NCI-H2107 treated with DMSO at 0.1 percent for 48 hours (cell line): ENCODE results near the gene RAP1GAP2.
"Not testable (repeated sequence)": the region's sequence is repeated elsewhere in the genome, so short reads cannot be mapped to it uniquely, and the experiment has no call there.

ENCODE experiments used
- DNase-seq: peaks from one replicate; lab custom pipeline; 2025; ENCODE audit not compliant: unreplicated experiment; lab: John Stamatoyannopoulos, UW

The RAP1GAP2 gene

DNA sequence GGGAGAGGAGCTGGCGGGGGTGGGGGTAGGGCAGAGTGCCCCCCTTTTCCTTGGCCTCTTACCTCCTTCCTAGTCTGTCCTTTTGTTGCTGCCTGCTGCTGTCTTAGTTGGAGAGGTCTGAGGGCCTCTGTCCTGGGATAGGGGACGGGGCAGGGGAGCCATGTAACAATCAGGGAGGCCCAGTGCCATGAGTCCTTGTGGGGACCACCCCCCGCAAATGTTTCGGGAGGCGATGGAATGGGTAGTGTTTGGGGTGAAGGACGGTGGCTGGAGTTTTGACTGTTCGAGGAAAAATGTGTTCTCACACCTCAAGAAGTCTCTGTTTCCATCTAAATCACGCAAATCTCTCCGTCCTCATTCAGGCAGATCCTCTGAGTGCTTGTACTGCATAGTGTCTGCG, 168.1 kb downstream of the RAP1GAP2 start:
- no peak for DNase-seq

DNA sequence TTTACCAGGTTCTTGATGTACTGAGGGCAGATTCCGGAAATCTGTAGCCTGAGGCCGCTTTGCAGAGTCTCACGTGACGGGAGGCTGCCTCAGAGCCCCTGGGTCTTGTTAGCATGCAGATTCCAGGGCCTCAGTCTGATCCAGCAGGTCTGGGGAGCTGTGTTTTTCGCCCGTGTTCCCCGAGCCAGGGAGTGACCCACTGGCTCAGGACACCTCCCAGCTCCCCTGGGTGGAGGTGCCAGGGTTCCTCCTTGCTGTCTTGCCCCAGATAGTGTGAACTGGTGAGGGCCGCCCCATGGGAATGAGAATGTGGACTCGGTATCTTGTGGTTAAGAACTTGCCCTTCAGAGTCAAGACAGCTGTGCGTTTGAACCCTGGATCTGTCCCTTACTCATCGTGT, 168.6 kb downstream of the RAP1GAP2 start:
- DNase-seq: no peak

DNA sequence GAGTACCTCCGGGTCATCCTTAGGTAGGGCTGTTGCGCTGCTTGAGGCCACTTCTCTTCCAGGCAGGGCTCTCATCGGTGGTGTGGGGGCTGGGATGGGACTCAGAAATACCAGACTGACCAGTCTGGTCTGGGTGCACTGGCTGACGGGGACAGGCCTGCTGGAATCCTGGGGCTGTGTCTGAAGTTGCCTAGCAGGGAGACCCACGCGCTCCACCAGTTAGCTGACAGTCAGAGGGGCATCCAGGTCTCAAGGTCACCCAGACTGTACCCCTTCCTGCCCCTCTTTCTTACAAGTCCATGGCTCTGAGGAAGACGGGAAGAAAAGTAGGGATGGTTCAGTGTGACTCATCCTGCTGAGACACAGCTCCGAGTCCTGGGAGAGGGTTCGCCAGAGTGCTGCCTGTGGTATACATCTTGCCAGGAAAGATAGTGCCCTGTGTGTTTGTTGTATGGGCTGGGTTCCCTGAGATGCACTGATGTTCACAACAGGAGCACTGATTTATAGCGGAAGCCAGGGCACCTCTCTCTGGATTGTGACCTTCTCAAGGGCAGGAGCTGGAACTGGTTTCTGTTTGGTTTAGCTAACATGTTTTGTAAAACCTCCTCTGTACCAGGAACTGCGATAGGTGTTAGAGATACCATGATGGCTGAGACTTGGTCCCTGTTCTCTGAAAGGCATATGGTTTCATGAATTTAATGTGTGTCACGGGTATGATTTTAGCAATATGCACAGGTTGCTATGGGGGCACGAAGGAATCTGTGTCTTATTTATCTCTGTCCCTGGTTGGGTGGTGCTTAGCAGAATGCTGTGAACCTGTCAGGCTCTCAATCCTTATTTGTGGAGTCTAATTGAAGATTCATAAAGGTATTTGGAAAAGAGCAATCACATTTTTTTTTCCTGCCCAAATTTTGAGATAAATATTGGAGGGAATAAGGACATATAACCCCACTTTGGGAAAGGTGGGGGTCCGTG, 169.7 kb downstream of the RAP1GAP2 start:
- DNase-seq: no peak

DNA sequence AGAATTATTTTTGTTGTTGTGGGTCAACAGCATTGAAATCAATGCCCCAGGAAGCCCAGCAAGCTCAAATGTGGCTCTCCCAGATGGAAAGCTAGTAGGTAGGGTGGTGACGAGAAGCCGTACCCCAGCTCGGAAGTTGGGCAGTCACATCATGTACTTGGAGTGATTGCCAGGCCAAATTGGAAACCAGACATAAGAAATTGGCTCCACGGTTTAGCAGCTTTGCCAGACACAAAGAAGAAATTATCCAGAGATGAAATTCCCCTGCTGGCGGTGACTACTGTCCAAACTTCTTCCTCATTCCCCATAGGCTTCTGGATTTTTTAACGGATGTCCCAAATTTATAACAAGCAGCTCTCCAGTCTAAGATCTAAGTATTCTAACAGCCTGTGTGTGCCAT, 171.3 kb downstream of the RAP1GAP2 start:
- no peak for DNase-seq

DNA sequence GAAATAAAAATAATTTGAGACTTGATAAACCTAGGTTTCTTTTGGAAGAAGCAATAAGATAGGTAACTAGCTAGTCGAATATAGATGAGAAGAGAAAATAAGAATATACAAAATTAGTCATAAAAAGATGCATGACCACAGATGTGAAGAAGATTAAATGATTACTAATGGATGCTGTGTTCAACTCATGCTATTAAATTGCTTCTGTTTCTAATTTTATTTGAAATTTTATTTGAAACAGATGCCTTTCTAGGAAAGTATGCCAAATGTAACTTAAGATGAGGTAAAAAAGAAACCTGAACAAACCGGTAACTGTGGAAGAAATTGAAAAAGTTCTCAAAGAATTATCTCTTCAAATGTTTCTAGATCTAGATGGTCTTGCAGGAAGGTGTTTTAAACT, 175.6 kb downstream of the RAP1GAP2 start:
- DNase-seq: no peak

DNA sequence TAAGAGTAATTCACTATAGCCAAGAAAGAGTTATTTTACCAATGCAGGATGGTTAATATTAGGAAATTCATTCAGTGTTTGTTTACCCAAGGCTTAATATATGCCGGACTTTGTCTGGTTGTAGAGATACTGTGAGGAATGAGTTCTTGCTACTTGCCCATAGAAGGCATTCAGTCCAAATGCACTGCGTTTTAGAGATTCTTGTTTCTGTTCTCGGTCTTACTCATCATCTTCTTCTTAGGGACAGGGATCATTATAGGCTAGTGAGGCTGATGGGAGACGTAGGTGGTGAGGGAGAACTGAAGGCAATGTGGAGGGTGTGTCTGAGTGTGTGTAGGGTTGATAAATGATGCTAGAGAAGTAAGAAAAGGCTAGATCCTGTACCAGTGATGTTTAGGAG, 176.5 kb downstream of the RAP1GAP2 start:
- no peak for DNase-seq

DNA sequence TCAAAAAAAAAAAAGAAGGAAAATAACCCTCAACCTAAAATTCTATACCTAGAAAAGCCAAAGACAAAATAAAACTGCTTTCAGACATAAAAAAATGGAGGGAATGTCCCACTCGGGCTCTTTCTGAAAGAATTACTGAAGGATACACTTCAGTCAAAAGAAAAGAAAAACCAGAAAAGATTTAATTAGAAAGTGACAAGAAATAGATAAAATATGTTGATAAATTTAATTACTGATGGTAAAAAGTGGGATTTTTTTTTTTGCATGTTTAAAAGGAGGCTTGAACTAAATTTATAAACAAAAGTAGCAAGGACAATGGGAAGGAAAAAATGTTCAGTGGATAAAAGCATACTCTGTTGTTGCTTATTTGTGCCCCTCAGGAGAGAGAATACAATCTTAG, 178.1 kb downstream of the RAP1GAP2 start:
- no peak for DNase-seq

DNA sequence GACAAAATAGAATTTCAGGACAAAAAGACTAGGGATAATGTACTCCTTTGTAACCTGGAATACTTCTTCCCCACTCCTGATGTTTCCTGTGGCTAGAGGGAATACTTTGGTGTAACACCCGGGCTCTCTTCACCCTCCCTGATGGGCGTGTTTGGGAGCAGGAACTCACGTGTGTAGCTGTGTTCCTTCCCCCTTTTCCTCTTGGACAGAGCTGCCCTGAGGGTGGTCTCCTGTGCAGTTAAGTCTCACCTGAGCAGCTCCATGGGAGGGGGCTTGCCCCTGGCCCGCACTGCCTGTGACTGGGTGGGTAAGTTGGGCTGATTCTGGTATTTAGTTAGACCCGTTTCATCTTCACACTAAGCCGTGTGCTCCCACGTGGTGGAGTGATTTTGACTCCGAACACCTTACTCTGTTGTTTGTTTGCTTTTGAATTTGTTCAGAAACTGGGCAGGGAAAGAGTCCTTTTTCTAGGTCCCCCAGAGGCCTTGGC, 179.3 kb downstream of the RAP1GAP2 start:
- no peak for DNase-seq

DNA sequence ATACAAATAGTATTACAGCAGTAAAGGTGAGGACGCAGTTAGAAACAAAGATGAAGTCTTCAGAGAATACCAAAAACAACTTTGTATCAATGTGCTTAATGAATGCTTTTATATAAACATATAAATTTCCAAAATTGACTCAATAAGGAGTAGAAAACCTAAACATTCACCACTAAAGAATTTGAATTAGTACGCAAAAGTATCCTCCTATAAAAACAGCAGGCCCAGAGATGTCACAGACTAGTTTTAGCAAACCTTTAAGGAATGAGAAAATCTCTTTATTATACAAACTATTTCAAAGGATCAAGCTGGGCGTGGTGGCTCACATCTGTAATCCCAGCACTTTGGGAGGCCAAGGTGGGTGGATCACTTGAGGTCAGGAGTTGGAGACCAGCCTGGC, 180.9 kb downstream of the RAP1GAP2 start:
- no peak for DNase-seq

DNA sequence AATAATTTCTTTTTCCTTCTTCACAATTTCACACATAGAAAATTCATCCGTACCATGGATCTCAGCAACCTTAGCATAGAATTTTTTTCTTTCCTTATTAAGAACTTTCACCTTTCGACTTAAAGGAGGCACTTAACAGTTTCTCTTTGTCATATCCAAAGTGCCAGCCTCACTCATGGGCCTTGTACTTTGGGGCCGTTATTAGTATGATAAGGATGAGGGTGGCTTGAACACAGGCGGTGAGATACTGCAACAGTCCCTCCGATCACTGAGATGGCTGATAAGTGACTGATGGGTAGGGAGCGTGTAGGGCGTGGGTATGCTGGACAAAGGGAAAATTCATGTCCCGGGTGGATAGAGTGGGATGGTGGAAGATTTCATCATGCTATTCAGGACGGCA, 181.9 kb downstream of the RAP1GAP2 start:
- DNase-seq: no peak

DNA sequence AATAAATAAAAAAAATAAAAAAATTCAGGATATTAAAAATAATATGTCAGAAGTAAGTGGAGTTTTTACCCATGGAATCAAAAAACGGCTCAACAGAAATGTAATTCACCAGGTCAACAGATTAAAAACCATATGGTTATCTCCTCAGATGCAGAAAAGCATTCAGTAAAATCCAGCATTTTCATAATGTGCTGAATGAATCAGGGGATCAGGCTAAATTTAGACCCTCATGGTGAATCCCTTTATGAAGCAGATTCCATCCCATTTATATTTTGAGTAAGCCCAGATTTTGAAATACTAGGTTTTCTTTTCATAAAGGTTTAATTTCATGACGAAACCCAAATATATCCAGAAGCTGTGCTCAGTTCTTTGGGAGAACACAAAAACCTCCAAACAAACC, 182.8 kb downstream of the RAP1GAP2 start:
- no peak for DNase-seq

DNA sequence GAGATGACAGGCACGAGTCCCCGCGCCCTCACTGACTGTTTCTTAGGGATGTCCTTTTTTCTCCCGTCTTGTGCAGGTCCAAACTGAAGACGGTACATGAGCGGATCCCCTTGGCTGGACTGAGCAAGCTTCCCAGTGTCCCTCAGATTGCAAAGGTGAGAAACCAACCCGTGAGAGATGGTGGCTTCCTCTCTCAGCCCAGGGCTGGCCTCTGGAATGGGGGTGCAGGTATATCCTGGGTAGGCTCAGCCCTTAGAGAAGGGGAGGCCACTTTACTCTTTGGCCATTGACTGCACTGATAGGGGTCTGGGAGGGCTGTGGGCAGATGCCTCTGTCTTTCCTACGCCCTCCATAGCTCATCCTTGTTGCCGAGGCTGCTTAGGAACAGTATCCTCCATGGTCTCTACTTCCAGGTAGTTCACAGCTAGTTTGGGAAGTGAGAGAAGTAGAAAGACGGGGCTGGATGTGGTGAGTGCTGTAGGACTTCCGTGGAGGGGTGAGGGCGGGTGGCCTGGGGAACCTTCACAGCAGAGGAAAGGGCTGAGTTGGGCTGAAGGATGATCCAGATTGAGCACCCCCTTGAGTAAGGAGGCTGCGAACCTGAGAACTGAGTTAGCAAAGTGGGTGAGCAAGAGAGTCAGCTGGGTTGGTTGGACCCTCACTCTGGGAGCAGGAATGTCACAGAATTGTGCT, 184.1 kb downstream of the RAP1GAP2 start:
- DNase-seq: no peak

DNA sequence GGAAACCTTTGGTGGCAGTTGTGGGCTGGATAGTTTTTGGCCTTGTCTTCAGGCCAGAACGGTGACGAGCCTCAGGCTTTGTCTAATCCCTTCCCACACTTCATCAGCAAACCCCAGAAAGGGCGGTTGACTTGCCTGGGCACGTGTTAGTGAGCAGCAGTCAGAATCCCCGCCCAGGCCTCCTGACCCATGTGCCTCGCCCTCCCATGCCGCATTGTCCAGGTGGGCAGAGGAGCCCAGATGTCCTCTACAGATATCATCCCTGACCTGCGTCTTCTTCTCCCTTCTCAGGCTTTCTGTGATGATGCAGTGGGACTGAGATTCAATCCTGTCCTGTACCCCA, 184.6 kb downstream of the RAP1GAP2 start:
- DNase-seq: no peak

DNA sequence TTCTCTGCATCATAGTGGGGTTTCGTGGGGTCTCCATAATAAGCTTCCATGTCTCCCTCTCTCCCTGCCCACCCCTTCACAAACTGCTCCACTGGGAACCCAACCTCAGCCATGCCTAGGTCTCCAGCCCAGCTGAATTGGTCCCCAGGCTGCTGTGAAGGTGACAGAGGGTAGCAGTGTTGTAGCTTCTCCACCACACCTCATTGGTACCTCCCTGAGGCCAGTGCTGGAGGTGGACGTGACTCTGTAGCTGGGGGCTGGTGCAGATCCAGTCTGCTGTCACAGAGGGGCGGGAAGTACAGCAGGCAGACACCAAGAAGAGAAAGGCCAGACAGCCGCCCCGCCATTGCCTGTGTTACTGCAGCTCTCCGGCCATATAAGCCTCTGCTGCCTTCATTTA, 185.1 kb downstream of the RAP1GAP2 start:
- no peak for DNase-seq

DNA sequence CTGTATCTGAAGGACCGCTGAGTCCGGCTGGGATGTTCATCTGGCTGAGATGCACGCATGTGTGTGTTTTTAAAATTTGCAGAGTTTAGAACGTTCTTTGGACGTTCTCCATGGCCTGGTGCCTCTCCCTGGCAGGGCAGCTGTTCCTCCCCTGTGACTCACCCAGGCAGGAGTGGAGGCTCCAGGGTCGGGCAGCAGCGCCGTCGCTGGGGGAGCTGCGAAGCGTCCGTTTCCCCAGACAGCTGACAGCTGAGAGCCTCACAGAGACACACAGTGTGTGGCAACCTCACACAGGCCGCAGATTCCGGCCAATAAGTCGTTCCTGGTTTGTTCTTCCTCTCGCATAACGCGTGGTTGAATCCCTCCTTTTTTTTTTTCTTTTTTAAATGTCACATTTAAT, 186.6 kb downstream of the RAP1GAP2 start:
- DNase-seq: no peak

DNA sequence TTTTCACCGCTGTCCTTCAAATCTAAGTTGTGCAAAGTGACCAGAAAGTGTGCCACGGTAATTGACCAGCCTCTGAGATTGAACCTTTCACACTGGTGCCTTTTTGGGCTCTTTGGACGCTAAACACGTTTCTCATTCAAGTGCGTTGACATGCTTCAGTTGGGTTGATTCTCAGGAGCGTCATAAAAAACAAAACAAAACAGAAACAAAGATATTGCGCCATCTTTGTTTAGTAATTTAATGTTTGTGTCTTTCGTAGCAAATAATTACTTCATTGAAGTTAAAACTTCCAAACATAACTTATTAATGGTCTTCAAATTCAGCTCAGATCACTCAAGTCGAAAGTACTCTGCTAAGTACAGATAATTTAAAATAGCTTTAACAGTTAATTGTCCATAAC, 187.0 kb downstream of the RAP1GAP2 start:
- DNase-seq: no peak

DNA sequence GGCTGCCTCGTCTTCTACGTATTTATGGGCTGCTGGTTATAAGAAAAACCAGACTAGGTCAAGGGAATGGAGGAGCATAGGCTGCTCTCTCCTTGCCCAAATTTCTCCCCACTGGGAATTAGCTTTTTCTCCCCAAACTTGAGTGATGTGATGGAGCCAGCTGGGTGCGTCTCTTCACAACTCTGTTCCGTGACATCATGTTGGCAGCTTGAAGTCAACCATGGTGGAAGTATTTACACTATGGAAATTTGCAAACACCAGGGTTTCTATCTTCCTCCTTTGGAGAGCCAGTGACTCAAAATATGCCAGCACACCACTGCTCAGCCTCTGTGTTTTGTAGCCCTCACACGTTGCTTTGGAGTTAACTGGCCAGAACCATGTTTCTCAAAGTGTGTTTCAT, 189.1 kb downstream of the RAP1GAP2 start:
- no peak for DNase-seq

DNA sequence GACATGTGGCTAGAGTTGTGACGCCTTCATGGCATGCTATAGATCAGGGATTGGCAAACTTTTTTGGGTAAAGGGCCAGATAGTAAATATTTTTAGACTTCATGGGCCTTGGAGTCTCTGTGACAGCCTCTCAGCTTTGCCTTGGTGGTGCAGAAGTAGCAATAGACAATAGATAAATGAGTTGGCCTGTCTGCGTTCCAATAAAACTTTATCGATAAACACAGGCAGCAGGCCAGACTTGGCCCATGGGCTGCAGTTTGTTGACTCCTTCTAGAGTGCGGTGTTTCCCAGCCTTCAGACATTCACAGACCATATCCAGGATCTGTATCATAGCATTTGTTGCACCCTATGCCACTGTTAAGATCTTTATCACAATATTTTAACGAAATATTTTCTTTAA, 190.7 kb downstream of the RAP1GAP2 start:
- no peak for DNase-seq

DNA sequence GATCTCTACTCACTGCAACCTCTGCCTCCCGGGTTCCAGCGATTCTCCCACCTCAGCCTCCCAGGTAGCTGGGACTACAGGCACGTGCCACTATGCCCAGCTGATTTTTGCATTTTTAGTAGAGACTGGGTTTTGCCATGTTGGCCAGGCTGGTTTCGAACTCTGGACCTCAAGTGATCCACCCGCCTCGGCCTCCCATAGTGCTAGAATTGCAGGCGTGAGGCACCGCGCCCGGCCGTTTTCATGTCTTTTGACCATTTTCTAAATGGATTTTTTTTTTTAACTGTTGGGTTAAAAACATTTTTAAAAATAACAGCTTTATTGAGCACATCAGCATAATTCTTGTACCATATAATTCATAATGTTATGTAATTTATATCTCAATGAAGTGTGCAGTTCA, 193.2 kb downstream of the RAP1GAP2 start:
- not testable (repeated sequence) for DNase-seq

DNA sequence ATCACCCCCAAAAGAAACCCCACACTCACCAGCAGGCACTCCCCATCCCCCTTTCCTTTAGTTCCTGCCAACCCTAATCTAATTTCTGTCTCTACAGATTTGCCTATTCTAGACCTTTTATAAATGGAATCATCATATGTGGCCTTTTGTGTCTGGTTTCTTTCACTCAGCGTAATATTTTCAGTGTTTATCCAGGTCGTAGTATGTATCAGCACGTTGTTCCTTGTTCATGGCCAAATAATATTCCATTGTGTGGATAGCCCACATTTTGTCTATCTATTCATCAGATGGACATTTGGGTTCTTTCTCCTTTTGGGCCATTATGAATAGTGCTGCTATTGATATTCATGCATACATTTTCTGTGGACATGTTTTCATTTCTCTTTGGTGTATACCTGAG, 193.6 kb downstream of the RAP1GAP2 start:
- DNase-seq: no peak

DNA sequence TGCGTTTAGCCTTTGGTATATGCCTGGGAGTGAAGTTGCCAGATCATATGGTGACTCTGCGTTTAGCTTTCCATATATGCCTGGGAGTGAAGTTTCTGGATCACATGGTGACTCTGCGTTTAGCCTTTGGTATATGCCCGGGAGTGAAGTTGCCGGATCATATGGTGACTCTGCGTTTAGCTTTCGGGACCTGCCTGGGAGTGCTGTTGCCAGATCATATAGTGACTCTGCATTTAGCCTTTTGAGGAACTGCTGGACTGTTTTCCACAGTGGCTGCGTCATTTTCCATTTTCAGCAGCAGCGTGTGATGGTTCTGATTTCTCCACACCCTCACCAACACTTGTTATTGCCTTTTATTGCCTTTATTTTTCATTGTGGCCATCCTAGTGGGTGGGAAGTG, 194.2 kb downstream of the RAP1GAP2 start:
- DNase-seq: no peak
